ENCODE measurements around the gene IFNGR1.

DNA sequence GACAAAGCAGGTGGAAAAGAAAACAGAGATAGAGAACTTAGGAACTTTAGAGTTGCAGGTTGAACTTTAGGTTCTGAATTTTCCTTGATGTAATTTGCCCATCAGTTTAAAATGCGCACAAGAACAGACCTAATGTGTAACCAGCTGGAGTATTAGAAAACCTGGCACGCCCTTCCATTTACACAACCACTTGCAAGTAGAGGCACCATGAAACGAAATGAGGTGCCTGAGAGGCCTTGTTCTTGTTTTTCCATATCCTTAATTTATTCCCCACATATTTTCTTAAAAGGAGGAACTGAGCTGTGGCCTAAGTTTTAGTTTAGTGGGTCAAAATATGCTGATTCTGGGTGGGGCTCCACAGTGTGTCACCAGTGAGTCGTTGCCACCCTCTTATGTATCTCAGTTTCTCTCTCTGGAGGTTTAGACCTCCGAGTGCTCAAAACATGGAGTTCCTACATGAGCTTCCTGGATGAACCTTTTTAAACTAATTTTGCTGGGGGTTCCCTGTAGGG is 28.5 kb downstream of the IFNGR1 start:
- TF ChIP-seq, protein P1, sequence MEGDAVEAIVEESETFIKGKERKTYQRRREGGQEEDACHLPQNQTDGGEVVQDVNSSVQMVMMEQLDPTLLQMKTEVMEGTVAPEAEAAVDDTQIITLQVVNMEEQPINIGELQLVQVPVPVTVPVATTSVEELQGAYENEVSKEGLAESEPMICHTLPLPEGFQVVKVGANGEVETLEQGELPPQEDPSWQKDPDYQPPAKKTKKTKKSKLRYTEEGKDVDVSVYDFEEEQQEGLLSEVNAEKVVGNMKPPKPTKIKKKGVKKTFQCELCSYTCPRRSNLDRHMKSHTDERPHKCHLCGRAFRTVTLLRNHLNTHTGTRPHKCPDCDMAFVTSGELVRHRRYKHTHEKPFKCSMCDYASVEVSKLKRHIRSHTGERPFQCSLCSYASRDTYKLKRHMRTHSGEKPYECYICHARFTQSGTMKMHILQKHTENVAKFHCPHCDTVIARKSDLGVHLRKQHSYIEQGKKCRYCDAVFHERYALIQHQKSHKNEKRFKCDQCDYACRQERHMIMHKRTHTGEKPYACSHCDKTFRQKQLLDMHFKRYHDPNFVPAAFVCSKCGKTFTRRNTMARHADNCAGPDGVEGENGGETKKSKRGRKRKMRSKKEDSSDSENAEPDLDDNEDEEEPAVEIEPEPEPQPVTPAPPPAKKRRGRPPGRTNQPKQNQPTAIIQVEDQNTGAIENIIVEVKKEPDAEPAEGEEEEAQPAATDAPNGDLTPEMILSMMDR (IDR thresholded peaks at IDR 0.05 in 2 of 3, conservative IDR thresholded peaks at IDR 0.05 in 1 of 3; ENCODE audit: control insufficient read depth in 2 of 3, extremely low read depth in 1 of 3, insufficient read depth in 1 of 3, low read depth in 3 of 3, low read length in 3 of 3) = no peak
- TF ChIP-seq CEBPB (IDR thresholded peaks at IDR 0.05; ENCODE audit: borderline replicate concordance in 1 of 2, low read depth in 2 of 2, low read length in 2 of 2) = no peak
- TF ChIP-seq POLR2AphosphoS5 (IDR thresholded peaks at IDR 0.05; ENCODE audit: low read length) = no peak

Data from GM12878 (cell line).